HFFc6 (cell line): Measurements from ENCODE around the gene B3GNT4. TPM values are rescaled to one million over a fixed set of nuclear protein-coding genes. Genes with fewer than 3 reads are reported as not detected.

Experiments
- DNase-seq: peaks from one replicate; pipeline ENCODE4 v3.0.0-alpha.2; 2018
- H3K27ac Mint-ChIP-seq: 2 replicates; pipeline ENCODE4 v1.8.0; 2020; ENCODE audit warnings: mild to moderate bottlenecking, mixed read lengths
- H3K27me3 Mint-ChIP-seq: 2 replicates; pipeline ENCODE4 v1.8.0; 2021; ENCODE audit warnings: mild to moderate bottlenecking, moderate library complexity, mixed read lengths; ENCODE audit not compliant: insufficient read depth
- H3K36me3 Mint-ChIP-seq: 2 replicates; pipeline ENCODE4 v1.8.0; 2021; ENCODE audit warnings: low read depth, mixed read lengths
- H3K4me1 Mint-ChIP-seq: 2 replicates; pipeline ENCODE4 v1.8.0; 2020; ENCODE audit warnings: low read depth, mixed read lengths
- H3K4me3 Mint-ChIP-seq: 2 replicates; pipeline ENCODE4 v1.8.0; 2020; ENCODE audit warnings: mild to moderate bottlenecking, moderate library complexity, mixed read lengths
- H3K9me3 Mint-ChIP-seq: 2 replicates; pipeline ENCODE4 v1.8.0; 2020; ENCODE audit warnings: mild to moderate bottlenecking, mixed read lengths
- CTCF ChIP-seq: fragments of 200-600 bp; sonication (generic); IDR thresholded peaks from 2 replicates; pipeline ENCODE4 v1.5.0; 2021; ENCODE audit warnings: antibody characterized with exemption, mild to moderate bottlenecking
- total RNA-seq, 6 experiments: library from RNA; stranded (reverse); fragmentation: NEBNext Ultra II Directional; extraction: Animal tissue kit (Norgen Biotek cat#: 25700); gene quantifications; 2 replicates in 1 of 6; 3 replicates in 5 of 6; pipeline ENCODE4 v1.2.3, GENCODE V29; 2021

The B3GNT4 gene
- total RNA-seq, 6 experiments from 2014 or later, result 0.13 to 0.14 TPM; not detected in 4

- no peak for TF ChIP-seq CTCF
- H3K27ac Mint-ChIP-seq, result no peak overlapping the region
- DNase-seq, result no peak
- H3K27me3 Mint-ChIP-seq, result no peaks in the 10 kb centered on the region
- H3K4me1 Mint-ChIP-seq, result no peaks in the 10 kb centered on the region
- peaks cover 35% of the 10 kb centered on the region for H3K36me3 Mint-ChIP-seq
- no peak overlapping the region for H3K4me3 Mint-ChIP-seq
- no peaks in the 10 kb centered on the region for H3K9me3 Mint-ChIP-seq
Measured at GRCh38 chr12:122235741-122236140, 32.2 kb downstream of the B3GNT4 start.

GRCh38 chr12:122238861-122239260, 35.4 kb downstream of the B3GNT4 start:
- no peak overlapping the region for H3K27ac Mint-ChIP-seq
- DNase-seq, result no peak

GRCh38 chr12:122243965-122244364, 40.5 kb downstream of the B3GNT4 start:
- H3K9me3 Mint-ChIP-seq, result no peaks in the 10 kb centered on the region
- no peak for DNase-seq
- H3K36me3 Mint-ChIP-seq, result peaks cover 18% of the 10 kb centered on the region
- TF ChIP-seq CTCF, result no peak
- no peaks in the 10 kb centered on the region for H3K4me1 Mint-ChIP-seq
- 0 out of 2 replicates have a peak, but pooled peaks cover 2% of the 10 kb centered on the region for H3K27me3 Mint-ChIP-seq
- H3K27ac Mint-ChIP-seq, result no peak overlapping the region
- H3K4me3 Mint-ChIP-seq, result no peak overlapping the region

More at GRCh38 chr12:122238861-122239260, 35.4 kb downstream of the B3GNT4 start:
- Mint-ChIP-seq H3K4me3 (no peak overlapping the region), H3K4me1 (no peaks in the 10 kb centered on the region), H3K27me3 (0 out of 2 replicates have a peak, but pooled peaks cover under 1% of the 10 kb centered on the region), H3K9me3 (no peaks in the 10 kb centered on the region), H3K36me3 (peaks cover 20% of the 10 kb centered on the region)
- no peak for TF ChIP-seq CTCF

- Mint-ChIP-seq H3K36me3 (peaks cover 20% of the 10 kb centered on the region), H3K4me1 (no peaks in the 10 kb centered on the region), H3K4me3 (no peak overlapping the region), H3K9me3 (no peaks in the 10 kb centered on the region), H3K27ac (no peak overlapping the region), H3K27me3 (0 out of 2 replicates have a peak, but pooled peaks cover 2% of the 10 kb centered on the region)
- DNase-seq, result no peak
- TF ChIP-seq CTCF, result no peak
Measured at GRCh38 chr12:122244565-122245371, 41.3 kb downstream of the B3GNT4 start.

- Mint-ChIP-seq H3K27me3 (0 out of 2 replicates have a peak, but pooled peaks cover 2% of the 10 kb centered on the region), H3K4me1 (no peaks in the 10 kb centered on the region), H3K4me3 (no peak overlapping the region), H3K36me3 (peaks cover 22% of the 10 kb centered on the region), H3K9me3 (no peaks in the 10 kb centered on the region), H3K27ac (no peak overlapping the region)
- no peak for DNase-seq
- TF ChIP-seq CTCF, result no peak
Measured at GRCh38 chr12:122245553-122245952, 42.0 kb downstream of the B3GNT4 start.
